Fibroblast of skin of abdomen (primary cell): ENCODE measurements around the gene UBL7.

ENCODE experiments used
- DNase-seq: peaks from one replicate; pipeline ENCODE4 v3.0.0-alpha.2; 2013

Gene UBL7

DNA sequence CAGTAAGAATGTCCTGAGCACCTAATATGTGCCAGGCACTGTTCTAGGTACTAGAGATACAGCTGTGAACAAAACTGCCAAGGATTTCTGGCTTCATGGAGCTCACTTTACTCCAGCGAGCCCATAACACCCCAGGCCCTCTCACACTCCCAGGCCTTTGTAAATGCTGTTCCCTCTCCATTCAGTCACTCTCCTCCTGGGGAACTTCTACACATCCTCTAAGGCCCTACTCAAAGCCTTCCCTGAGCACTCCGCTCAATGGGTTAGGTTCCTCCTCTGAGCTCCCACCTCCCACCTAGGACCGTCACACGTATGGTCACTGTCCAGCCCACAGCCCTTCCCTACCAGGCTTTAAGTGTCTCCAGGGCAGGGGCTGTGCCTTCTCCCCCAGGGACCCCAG lies 54.4 kb downstream of the UBL7 start:
- no peak for DNase-seq

DNA sequence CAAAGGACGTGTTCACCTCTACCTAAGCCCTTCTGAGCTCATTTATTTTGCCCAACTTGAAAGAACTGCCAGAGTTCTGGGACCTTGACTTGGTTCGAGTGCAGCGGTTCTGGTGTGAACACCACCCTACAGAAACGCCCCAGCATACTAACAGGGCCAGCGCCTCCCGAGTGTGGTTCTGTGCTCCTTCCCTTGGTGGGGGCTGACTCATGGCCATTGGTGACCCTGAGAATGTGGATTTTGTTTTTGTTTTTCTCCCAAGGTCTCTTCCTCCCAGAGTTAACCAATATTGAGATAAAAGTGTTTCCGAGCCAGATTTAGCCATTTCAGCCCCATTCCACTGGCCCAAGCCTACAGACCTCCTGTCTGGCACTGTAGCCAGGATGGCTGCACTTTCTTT lies 55.1 kb downstream of the UBL7 start:
- no peak for DNase-seq

DNA sequence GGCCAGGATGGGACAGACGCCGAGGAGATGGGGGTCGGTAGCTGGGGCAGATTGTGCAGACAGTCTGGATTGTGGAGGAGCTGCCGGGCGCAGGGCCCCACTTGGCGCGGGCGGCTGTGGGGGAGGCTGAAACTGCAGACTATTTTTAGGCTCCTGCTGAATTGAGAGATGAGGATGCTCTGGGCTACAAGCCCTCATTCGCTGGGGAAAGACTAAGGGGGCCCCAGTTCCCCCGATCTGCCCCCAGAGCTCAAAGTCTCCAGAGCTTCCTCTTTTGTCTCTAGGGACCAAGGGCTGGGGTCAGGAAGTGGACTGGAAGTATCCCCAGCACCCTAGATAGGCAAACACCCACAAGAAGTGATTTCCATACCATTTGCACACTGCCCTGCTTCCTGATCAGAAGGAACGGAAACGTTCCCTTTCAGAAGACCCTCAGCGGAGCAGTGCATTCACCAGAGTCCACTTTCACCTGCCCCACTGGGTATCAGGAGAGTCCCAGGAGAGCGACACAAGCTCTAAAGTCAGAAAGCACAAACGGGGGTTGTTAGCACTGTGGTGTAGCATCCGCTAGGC lies 56.9 kb downstream of the UBL7 start:
- DNase-seq, result peak; percentile 50

DNA sequence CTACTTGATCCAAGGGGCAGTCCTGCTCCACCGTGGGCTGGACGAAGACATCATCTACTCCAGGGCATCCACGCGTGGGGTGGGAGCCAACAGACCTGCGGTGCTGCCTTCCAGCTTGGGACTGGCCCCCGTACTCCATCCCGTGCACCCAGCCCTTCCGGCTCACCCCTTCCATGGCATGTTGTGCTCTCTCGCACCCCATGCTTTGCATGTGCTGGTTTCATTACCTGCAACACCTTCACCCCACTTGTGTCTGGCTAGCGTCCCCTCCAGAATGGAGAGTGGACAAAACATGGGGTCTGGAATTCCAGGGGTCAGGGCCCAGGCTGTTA lies 57.4 kb downstream of the UBL7 start:
- no peak for DNase-seq

DNA sequence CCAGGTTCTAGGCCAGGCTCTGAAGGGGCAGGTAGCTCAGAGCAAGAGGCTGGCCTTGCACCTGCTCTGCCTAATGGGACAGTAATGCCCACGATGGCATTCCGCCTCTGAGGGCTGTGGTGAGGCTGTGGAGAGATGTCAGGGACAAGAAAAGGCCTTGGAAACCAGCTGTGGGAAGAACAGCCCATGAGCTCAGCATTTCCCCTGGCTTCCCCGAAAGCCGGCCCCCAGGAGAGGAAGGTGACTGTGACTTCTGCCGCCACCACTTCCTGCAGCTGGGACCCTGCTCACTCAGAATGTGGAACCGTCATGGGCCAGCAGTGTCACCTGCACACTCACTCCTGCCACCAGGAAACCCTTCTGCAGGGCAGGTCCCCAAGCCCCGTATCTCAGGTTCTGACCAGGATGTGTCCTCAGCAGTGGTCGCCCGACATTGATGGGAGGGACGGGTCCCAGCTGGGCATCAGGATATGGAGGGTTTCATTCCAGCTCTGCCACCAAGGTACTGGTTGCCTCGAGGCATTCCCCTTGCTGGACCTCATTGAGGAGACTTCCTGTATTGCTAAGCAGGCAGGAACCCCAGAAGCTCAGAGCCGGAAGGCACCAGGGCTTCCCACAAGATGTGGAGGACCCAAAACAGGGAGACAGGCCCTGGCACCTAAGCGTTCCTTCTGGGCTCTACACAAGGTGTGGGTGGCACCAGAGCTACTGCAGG lies 57.9 kb downstream of the UBL7 start:
- DNase-seq, result no peak

DNA sequence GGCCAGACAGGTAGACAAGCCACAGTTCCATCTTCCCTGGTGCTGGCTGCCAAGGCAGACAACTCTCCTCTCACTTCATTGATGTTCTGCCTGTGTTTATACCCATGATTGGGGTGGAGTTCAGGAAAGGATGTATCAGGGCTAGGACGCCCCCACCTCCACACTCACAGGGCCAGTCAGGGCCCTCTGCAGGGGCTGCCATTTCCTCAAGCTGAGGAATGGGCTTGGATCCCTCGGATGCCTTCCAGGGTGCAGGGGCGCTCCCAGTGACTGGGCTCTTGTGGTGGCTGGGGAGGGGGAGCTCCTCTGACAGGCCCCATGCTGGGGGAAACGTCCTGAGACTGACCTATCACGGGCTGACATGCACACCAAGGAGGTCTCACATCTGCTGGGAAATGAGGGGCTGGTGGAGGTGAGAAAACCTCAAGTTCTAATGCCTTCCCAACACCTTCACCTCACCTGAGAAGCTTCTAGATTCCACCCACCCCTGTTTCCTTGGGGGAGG lies 58.6 kb downstream of the UBL7 start:
- no peak for DNase-seq

DNA sequence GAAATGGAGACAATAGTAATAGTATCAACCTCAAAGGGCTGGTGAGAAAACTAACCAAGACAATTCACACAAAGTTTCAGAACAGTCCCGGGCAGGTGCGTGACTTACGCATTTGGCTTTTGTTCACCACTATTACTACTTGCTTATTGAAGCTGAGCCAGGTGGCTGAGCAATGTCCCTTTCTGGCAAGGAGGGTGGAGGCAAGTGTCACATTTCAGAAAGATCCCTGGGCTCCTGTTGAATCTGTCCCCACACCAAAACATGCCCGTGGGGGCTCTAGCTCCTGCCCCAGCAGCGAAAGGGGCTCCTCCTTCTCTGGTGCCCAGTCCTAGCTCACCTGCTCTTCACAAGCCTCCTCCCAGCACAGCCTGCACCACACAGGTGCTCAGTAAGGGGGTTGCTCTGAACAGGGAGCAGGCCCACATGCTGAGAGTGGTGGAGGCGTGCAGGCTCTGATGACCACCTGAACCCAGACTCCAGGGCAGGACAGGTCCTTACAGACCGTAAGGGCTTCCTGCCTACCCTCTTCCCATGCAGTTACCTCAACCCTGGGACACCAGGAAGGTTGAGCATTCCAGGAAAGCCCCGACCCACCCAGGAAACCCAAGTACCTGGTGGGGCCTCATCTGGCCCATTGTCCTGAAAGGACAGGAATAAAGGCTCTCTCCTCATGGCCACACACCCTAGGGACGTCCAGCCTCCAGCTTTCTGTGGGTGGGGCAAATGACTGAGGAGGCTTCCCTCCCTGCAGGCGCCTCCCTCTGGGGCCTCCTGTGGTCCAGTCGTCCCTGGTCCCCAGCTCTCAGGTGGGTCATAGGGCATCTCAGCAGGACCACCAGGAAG lies 59.8 kb downstream of the UBL7 start:
- DNase-seq, result no peak

DNA sequence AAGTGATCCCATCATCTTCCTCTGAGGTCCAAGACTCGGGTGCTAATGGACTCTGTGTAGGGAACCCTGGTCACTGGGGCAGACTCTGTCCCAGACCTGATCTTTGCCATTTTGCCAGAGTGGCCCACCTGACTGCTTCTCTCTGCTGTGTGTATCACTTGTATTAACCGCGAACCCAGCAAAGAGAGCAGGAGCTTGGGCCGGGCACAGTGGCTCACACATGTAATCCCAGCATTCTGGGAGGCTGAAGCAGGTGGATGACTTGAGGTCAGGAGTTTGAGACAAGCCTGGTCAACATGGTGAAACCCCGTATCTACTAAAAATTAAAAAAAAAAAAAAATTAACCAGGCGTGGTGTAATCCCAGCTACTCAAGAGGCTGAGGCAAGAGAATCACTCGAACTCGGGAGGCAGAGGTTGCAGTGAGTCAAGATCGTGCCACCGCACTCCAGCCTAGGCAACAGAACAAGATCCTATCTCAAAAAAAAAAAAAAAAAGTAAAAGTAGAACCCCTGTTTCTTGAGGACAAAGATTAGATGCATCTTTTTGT lies 60.6 kb downstream of the UBL7 start:
- no peak for DNase-seq

DNA sequence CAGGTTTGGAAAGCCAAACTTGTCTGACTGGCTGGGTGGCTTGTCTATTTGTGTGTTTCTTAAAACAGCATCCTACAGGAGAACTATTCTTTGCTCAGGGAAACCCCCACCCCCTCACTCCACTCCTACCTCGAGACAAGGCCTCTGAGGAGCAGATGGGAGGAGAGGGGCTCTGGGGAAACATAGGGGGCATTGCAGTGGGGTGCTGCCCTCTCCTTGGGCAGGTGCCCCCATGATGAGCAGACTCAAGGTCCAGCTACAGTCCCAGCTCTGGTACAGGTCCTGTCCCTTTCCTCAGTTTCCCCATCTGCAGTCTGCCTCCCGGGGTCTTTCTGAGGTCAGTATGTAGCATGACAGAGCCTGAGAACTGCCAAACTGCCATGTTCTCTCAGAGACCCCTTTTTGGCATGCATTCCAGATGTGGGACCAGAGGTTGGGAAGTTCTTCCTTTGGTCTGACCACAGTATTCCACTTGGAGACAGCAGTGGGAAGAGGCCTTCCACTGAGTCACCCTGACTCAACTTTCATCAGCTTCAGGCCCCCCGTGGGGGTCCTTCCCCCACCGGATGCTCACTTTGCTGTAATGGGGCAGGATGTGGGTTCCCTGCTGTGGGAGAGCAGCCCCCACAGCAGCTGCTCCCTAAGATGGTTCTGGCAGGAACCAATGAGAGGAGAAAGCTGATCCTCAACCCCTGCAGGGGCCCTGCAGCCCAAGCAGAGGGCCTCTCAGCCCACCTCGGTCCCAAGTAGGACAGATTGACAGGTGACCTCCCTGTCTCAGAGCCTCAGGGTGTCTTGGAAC lies 61.2 kb downstream of the UBL7 start:
- DNase-seq, result peak; percentile 91

DNA sequence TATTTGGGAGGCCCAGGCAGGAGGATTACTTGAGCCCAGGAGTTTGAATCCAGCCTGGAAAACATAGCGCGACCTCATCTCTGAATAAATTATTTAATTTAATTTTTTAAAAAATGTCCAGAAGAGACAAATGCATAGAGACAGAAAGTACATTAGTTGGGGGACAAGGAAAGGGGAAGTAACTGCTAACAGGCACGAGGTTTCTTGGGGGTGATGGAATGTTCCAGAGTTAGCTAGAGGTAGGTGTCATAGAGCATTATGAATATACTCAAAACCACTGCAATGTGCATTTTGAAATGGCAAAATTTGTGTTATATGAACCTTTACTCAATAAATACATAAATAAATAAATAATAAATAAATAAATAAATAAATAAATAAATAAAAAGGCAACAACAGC lies 61.9 kb downstream of the UBL7 start:
- no peak for DNase-seq

DNA sequence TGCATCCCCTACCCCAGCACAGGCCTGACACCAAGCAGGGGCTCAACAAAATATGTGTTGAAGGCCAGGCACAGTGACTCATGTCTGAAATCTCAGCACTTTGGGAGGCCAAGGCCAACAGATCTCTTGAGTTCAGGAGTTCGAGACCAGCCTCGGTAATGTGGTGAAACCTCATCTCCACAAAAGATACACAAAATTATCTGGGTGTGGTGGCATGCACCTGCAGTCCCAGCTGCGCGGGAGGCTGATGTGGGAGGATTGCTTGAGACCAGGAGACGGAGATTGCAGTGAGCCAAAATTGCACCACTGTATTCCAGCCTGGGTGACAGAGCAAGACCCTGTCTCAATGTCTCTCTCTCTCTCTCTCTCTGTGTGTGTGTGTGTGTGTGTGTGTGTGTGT lies 62.8 kb downstream of the UBL7 start:
- no peak for DNase-seq

DNA sequence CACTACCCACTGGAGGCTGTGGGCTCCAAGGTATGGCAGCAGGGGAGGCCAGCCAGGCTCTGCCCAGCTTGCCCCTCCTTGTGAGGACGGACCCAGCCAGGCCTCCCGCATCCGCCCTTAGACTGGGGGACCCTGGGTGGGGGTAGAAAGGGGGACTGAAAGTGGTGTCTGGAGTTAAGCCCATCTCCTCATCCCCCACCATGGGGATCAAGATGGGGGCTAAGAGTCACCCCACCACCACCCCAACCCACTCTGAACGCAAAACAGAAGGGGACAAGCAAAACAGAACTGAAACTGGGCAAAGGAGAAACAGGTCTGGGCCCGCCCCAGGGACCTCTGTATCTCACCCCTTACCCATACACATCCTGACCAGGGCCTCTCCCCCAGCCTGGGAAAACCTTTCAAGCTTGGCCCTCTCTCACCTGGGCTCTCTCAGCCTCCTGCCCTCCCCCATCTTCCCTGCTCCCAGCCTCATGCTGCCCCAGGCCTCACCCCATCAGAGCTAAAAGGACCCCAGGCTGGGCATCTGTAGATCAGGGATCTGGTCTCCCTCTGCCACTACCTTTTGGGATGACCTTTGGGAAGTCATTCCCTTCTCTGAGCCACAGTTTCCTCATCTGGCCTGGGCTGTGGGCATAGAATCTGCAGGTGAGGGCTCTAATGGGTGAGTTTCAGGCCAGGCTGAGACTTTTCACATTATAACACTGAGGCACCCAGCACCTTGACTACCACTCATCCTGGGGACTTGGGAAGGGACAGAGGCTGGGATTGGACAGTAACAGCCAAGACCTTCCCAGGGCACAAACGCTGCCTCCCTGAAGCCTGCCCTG lies 63.5 kb downstream of the UBL7 start:
- no peak for DNase-seq

DNA sequence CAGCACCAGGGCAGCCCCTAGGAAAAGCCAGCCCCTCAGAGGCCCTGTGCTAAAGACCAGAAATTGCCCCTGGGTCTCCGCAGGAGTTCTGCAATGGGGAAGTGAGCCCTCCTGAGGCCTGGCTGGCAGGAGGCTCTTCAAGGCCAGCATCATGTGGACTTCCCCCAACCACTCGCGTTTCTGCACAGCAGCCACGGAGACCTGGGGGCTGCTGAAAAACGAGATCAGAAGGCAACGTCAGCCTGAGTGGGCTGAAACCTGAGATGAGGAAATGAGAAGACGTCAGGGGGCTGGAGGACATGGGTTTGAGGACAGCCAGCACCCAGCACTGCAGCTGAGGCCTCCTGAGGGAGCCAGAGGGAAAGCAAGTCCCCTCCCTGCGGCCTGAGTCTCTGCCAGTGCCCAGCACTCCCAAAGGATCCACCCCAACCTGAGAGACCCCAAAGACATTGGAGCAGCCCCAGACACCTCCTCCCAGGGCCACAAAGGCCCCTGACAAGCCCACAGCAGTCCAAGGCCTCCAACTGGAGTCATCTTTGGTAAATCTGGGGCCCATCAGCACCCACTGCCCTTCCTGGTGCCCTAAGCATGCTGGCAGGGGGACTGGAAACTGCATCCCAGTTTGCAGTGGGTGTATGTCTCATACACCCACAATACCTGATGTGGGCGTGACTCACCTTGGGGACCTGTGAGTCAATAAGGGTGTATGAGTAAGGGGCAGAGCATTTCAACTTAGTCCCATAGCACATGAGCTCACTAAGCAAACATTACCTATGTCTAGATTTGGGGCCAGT lies 64.3 kb downstream of the UBL7 start:
- peak; percentile 77 for DNase-seq

DNA sequence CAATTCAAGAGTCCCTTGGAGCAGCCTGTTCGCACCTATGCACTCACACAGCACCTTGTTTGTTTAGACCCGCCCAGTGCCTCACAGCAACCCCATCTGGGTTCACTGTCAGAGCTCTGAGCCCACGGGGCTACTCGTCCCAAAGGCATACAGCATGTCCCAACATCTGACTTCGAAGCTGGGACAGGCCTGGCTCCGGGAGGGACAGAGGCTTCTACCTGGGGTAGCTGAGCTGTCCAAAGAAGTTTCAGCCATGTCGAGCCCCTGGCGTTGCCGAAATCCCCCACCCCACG lies 64.9 kb downstream of the UBL7 start:
- DNase-seq, result no peak
